H1 (cell line): ENCODE results near the gene C19orf47. TPM values are rescaled to one million over a fixed set of nuclear protein-coding genes. Genes with fewer than 3 reads are reported as not detected.

ENCODE experiments used
- FOSL1 ChIP-seq: IDR thresholded peaks from 2 replicates; pipeline ENCODE4 v1.6.1; 2011; ENCODE audit warnings: mild to moderate bottlenecking, low read depth, low read length, moderate library complexity; ENCODE audit not compliant: insufficient read depth
- PHF8 ChIP-seq: fragments of 200-600 bp; sonication (generic); conservative IDR thresholded peaks from 2 replicates; pipeline ENCODE4 v1.7.1; 2012; ENCODE audit warnings: low read depth, mild to moderate bottlenecking, inconsistent platforms, low read length, moderate library complexity
- SAP30 ChIP-seq: fragments of 300-600 bp; sonication (generic); IDR thresholded peaks from 2 replicates; pipeline ENCODE4 v1.7.1; 2012; ENCODE audit warnings: low read length, moderate library complexity, mild to moderate bottlenecking, inconsistent platforms; ENCODE audit not compliant: insufficient read depth, insufficient replicate concordance
- SIRT6 ChIP-seq: IDR thresholded peaks from one replicate; pipeline ENCODE4 v1.7.1; 2012; ENCODE audit warnings: low read length, inconsistent platforms
- polyA plus RNA-seq, 7 experiments: library from polyadenylated mRNA; depleted of rRNA in 3 of 7; stranded (reverse) in 5 of 7; unstranded in 2 of 7; fragments of >200 nt in 5 of 7; fragments of 200-250 nt in 2 of 7; gene quantifications; 1 replicate in 5 of 7; 2 replicates in 1 of 7; 4 replicates in 1 of 7; pipeline versions ENCODE4 v1.2.1 to v1.2.3, GENCODE V29; 2011 to 2013; ENCODE audit warnings: missing spikeins in 2 of 7, mixed read lengths in 2 of 7
- total RNA-seq: library from RNA; stranded (reverse); fragmentation: NEBNext Ultra II Directional; extraction: Animal tissue kit (Norgen Biotek cat#: 25700); gene quantifications from 2 replicates; pipeline ENCODE4 v1.2.1, GENCODE V29; 2021

C19orf47 gene
- total and polyA plus RNA-seq, 2 of the 8 experiments (the other 6 are each of a cell fraction or from before 2014, with no cell fraction given) = 17.8 to 27.3 TPM

DNA sequence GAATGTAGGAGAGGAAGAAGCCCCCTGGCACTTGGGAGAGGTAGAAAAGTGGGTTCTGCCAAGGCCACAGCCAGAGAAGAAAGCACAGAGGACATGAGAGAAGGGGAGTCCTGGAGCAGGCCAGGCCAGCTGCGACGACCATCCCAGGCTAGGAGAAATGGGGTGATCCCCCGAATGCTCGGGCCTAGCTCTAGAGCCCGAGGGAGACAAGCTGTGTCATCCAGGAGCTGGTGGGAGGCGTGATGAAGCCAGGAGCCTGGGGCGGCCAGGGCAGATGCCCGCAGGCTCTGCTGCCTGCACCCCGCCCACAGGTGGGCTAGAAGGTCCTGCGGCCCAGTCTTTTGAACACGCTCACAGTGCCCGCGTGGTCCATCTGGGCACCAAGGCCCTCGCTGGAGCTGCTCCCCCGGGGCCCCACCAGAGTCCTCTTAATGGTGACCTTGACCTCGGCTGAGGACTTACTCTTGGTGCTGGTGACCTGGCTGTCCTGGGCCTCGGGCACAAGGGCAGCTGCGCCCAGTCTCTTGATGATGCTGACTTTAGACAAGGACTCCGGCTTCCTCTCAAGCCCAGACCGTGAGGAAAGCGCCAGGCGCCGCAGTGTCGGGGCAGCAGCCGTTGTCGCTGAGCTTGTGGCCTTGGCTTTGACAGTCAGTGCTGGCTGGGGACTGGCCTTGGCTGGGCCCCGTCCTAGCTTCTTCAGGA is 26.5 kb downstream of the C19orf47 start (continued):
- TF ChIP-seq PHF8 (no peak), SAP30 (no peak), FOSL1 (no peak), SIRT6 (no peak)
